Stimulated activated naive CD4-positive, alpha-beta T cell (primary cell): ENCODE measurements around the gene TEX26.

ENCODE experiments used
- DNase-seq, 6 experiments: peaks; one replicate each; lab custom pipeline; 2025; lab: John Stamatoyannopoulos, UW

The TEX26 gene

GRCh38 chr13:31011901-31012654 is 79.6 kb downstream of the TEX26 start:
- no peak for DNase-seq

GRCh38 chr13:31012655-31013024 is 80.2 kb downstream of the TEX26 start:
- DNase-seq: no peak

GRCh38 chr13:31014456-31014855 is 82.0 kb downstream of the TEX26 start:
- DNase-seq: no peak

GRCh38 chr13:31015199-31015598 is 82.7 kb downstream of the TEX26 start:
- no peak for DNase-seq

GRCh38 chr13:31016342-31017325 is 84.2 kb downstream of the TEX26 start:
- DNase-seq: no peak

- no peak for DNase-seq
Measured at GRCh38 chr13:31018511-31018910, 86.1 kb downstream of the TEX26 start.

- DNase-seq: no peak
Measured at GRCh38 chr13:31020996-31021395, 88.5 kb downstream of the TEX26 start.

GRCh38 chr13:31022288-31022895 is 89.9 kb downstream of the TEX26 start:
- no peak for DNase-seq

- DNase-seq: no peak
Measured at GRCh38 chr13:31022928-31023530, 90.6 kb downstream of the TEX26 start.
